Fibroblast of skin of abdomen (primary cell): Measurements from ENCODE around the gene NR2C2AP.

Source experiments
- DNase-seq: peaks from one replicate; pipeline ENCODE4 v3.0.0-alpha.2; 2013

Gene NR2C2AP

DNA sequence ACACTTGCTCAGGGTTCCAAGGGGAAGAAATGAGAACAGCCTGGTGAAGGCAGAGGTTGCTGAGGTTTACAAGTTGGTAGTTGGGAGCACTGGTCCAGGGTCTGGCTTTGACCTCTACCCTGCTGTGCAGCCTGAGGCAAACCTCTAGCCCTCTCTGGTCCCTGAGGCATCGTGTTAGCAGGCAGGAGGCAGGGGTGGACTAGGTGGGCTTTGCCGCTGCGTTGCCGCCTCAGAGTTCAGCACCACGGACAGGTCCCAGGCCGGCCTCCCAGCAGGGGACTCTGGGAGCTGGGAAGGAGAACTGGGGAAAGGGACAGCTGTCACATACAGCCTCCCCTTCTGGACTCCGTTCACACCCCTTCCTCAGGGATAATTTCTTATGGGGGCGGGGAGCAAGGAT is 11.7 kb upstream of the NR2C2AP start:
- peak; percentile 18 for DNase-seq

GRCh38 chr19:19214159-19214490 is 10.9 kb upstream of the NR2C2AP start:
- DNase-seq = no peak

GRCh38 chr19:19213426-19214158 is 10.4 kb upstream of the NR2C2AP start:
- DNase-seq = no peak

DNA sequence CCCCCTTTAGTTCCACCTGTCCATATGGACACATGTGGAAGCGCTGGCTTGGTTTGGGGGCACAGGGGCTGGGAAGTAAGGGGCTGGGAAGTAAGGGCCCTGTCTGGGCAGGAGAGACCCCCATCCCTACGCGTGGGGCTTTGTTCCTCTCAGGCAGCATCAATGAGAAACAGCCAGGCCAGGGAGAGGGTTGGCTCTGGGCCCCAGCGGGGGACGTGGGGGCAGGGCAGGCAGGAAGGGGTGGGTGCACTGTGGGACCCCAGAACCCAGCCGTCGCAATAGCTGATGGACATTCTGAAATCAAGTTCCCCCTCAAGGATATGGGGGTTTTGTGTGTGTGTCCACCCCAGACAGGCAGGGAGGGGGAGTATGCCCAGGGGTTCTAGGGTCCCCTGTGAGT is 9.7 kb upstream of the NR2C2AP start:
- no peak for DNase-seq

- no peak for DNase-seq
Measured at GRCh38 chr19:19211499-19212420, 8.5 kb upstream of the NR2C2AP start, which contains the start of gene NCAN. Gene NCAN (plus strand): TSS chr19:19211958. CDS start chr19:19216954, 4,996 bp downstream.

DNA sequence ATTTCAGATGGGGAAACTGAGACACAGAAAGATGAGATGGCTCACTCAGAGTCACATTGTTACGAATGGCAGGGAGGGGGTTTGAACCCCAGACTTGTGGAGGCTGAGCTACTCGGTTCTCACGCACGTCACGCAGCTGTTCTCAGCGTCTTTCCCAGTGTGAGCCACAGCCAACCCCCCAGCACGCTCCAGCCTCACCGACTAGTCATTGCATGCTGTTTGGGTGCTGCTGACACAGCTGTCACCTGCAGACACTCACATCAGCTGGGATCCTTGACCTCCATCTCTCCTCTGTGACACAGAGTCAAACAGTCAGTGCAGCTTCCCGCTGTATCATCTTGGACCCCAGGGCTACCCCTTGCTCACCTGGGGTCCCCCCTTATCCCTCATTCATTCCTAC is 6.2 kb upstream of the NR2C2AP start:
- no peak for DNase-seq

GRCh38 chr19:19207637-19208572 is 4.7 kb upstream of the NR2C2AP start:
- no peak for DNase-seq

GRCh38 chr19:19206938-19207337 is 3.7 kb upstream of the NR2C2AP start:
- no peak for DNase-seq

DNA sequence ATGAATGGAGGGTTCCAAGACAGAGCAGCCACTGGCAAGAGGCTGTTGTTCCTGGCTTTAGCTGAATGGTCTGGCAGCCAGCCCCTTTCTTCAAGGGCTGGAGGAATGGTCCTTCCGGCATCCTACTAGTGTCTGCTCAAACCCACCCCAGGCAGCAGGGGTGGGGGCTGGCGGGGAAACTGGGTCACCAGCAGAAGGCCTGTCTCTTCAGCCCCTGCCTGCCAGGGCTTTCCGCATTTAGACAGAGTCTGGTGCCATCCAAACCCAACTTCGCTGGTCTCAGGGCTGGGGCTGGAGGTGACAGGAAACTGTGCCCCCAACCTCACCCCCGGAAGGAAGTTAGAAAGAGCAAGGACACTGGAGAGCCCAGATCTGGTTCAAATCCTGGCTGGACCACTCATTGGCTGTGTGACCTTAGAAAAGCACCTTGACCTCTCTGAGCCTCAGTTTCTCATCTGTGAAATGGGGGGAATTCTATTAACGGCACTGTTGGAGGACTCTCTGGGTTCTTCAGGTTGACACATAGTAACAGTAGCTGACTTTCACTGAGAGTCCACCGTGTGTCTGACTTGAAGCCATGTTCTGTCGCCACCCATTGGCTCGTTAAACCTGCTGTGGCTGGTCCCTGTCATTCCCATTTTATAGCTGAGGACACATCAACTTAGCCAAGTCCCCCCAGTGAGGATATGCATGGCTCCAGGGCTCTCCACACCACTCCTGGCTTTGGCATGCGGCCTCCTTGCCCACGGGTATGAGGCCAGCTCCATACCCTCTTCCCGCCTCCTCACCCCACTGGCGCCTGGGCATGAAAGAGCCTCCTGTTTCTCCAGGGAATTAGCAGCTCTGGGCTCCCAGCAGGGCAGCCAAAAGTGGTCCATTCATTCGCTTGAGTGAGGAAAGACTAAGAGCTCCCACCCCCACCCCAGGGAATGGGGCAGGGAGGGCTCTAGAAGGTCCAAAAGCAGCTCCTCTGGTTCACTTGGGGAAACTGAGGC is 2.5 kb upstream of the NR2C2AP start:
- no peak for DNase-seq

GRCh38 chr19:19204181-19204580 is 967 bp upstream of the NR2C2AP start:
- no peak for DNase-seq

DNA sequence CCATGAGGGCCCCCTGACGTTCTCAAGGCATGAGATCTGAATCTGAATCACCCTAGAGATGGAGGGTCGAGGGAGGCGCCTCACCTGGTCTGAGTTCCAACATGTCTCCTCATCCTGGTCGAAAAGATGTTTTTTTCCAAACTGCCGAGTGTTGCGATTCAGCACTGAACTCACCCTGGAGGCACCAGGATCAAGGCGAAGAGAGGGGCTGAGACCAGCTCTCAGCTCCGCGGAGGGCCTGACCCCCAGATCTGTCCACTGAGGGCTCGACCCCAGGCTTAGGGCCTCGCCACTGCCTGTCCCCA is 555 bp downstream of the NR2C2AP start:
- DNase-seq = no peak

- DNase-seq = no peak
Measured at GRCh38 chr19:19201697-19202630, 1.2 kb downstream of the NR2C2AP start.

- no peak for DNase-seq
Measured at GRCh38 chr19:19193926-19194325, 9.3 kb downstream of the NR2C2AP start.

DNA sequence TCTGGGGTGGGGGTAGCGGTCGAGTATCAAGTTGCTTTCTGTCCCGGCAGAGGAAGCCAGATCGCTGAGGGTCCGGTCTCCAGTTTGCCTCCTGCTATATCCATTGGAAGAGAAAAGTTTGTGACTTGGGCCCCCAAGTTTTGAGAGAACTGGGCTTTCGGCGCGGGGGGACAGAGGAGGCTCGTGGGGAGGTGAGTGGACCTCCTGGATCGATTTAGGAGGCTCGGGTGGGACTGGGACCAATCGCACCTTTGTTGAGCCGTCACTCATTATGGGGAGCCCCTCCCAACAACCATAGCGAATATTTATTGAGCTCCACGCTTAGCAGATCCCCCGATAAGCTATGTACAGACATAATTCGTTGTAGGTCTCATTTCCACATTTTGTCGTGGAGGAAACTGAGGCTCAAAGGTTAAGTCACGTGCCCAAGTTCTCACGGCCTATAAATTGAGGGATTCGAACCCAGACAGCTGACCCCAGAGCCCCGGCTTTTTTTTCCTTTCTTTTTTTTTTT is 10.2 kb downstream of the NR2C2AP start:
- DNase-seq = no peak

- peak; percentile 100 for DNase-seq
Measured at GRCh38 chr19:19192078-19192882, 10.9 kb downstream of the NR2C2AP start, which contains the start of the genes BORCS8 and RFXANK. Gene BORCS8 (minus strand): TSS chr19:19192152. CDS start chr19:19192117, 35 bp downstream. Gene RFXANK (plus strand): TSS chr19:19192258. CDS start chr19:19193947, 1,689 bp downstream.

DNA sequence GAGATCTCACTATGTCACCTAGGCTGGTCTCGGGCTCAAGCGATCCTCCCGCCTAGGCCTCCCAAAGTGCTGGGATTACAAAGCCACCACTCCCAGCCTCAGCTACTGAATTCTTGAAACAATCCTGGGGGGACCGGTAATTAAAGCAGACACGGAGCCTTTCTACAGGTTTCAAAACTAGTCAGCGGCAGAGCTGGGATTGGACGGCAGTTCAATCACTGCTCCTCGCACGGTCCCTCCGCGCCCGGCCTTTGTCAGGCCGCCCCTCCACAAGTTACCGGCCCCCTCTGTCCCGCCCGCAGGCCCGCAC is 11.5 kb downstream of the NR2C2AP start:
- DNase-seq = no peak

GRCh38 chr19:19186742-19187141 is 16.5 kb downstream of the NR2C2AP start:
- no peak for DNase-seq

DNA sequence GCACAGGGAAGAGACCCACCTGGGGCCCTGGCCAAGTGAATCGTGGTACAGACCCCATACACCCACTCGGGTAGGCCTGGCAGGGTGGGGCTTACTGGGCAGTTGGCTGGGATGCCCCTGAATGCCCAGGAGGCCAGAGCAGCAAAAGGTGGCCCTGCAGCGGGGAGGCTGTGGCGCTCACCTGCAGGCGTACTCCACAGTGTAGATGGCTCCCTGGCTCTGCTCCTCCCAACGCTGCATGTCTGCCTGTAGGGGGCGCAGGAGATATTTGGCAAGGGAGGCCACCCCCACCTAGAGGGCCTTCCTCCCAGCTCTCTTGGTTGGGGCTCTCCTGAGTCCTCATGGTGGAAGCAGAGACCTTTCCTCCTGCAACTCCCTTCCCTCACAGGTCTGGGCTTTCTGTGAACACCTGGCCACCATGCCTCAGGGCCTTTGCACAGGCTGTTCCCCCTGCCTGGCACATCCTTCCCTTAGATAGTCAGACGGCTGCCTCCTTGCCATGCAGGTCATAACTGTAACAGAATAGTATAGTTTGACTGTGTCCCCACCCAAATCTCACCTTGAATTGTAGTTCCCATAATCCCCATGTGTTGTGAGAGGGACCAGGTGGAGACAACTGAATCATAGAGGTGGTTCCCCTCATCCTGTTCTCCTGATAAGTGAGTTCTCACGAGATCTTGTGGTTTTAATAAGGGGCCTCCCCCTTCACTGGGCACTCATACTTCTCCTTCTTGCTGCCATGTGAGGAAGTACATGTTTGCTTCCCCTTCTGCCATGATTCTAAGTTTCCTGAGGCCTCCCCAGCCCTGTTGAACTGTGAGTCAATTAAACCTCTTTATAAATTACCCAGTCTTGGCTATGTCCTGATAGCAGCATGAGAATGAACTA is 17.1 kb downstream of the NR2C2AP start:
- DNase-seq = peak; percentile 21
